Natural killer cell treated with Interleukin-12 subunit alpha and Interleukin-12 subunit beta and Interleukin-15 and Interleukin-18, amount 100 ng/mL, for 72 hours (primary cell): Measurements from ENCODE around the gene PTPN11. TPM values are rescaled to one million over a fixed set of nuclear protein-coding genes. Genes with fewer than 3 reads are reported as not detected.
A peak's percentile ranks its signal among the peaks of the same experiment; 100 is the strongest.

Experiments used
- ATAC-seq, 2 donors: fragments of 150-1000 bp; cut with Tn5 transposase in 1 of 2; sonication (Bioruptor Pico), chemical (Tn5 transposase) in 1 of 2; 2 replicates each; pipeline ENCODE4 v1.10.0; 2021
- DNase-seq: peaks from one replicate; pipeline ENCODE4 v3.0.0; 2022; ENCODE audit warnings: low spot score
- H3K27ac Mint-ChIP-seq, 2 donors: 1 replicate in 1 of 2; 2 replicates in 1 of 2; pipeline ENCODE4 v1.8.0; 2022; ENCODE audit warnings: mixed read lengths in 2 of 2, mild to moderate bottlenecking in 1 of 2, moderate library complexity in 1 of 2
- H3K27me3 Mint-ChIP-seq, 2 donors: 1 replicate in 1 of 2; 2 replicates in 1 of 2; pipeline ENCODE4 v1.8.0; 2022; ENCODE audit warnings: mixed read lengths in 2 of 2
- H3K36me3 Mint-ChIP-seq: one replicate; pipeline ENCODE4 v1.8.0; 2022; ENCODE audit warnings: mixed read lengths
- H3K4me1 Mint-ChIP-seq, 2 donors: 1 replicate in 1 of 2; 2 replicates in 1 of 2; pipeline ENCODE4 v1.8.0; 2022; ENCODE audit warnings: low read depth in 2 of 2, mixed read lengths in 2 of 2, mild to moderate bottlenecking in 1 of 2
- H3K4me3 Mint-ChIP-seq: one replicate; pipeline ENCODE4 v1.8.0; 2022; ENCODE audit warnings: mixed read lengths
- H3K9me3 Mint-ChIP-seq: 2 replicates; pipeline ENCODE4 v1.8.0; 2022; ENCODE audit warnings: mixed read lengths
- total RNA-seq, 2 donors: library from RNA; stranded (reverse); gene quantifications; one replicate each; pipeline ENCODE4 v1.2.3, GENCODE V29; 2022

The PTPN11 gene
- total RNA-seq, 2 donors from 2014 or later = 107 to 135 TPM

DNA sequence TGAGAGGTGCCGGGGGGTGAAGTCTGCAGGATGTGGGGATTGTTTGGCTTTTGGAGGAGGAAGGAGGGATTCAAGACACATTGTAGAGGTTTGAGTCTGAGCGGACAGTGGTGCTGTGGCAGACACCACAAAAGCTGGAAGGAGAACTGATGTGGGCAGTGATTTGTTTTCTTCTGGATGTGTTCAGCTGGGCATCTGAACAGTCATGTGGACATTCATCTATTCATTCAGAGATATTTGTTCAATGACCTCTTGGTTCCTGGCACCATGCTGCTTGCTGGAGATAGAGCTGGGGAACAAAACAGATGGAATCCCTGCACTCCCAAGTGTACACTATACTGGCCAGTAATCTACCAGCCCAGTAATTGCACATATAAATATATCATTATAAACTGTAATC is 64.0 kb downstream of the PTPN11 start:
- Mint-ChIP-seq H3K27me3 (no peaks in the 10 kb centered on the region), H3K36me3 (peaks cover 49% of the 10 kb centered on the region), H3K4me1 (peaks cover 8 to 13% of the 10 kb centered on the region in 2 donors), H3K4me3 (no peak overlapping the region), H3K9me3 (no peaks in the 10 kb centered on the region), H3K27ac (no peak overlapping the region)
- ATAC-seq (no peak), DNase-seq (no peak)

- H3K4me3 Mint-ChIP-seq = no peak overlapping the region
- ATAC-seq = peak in 1 of 2 donors; percentile 48
- no peaks in the 10 kb centered on the region for H3K9me3 Mint-ChIP-seq
- no peak for DNase-seq
- no peak overlapping the region for H3K27ac Mint-ChIP-seq
- H3K36me3 Mint-ChIP-seq = peaks cover 49% of the 10 kb centered on the region
- H3K27me3 Mint-ChIP-seq = no peaks in the 10 kb centered on the region
- H3K4me1 Mint-ChIP-seq = peaks cover 8 to 11% of the 10 kb centered on the region in 2 donors
These were observed 67.6 kb downstream of the PTPN11 start for GRCh38 chr12:112486361-112486760.

GRCh38 chr12:112488257-112488876 is 69.6 kb downstream of the PTPN11 start:
- ATAC-seq = no peak
- no peak for DNase-seq
- Mint-ChIP-seq H3K27me3 (no peaks in the 10 kb centered on the region), H3K4me3 (no peak overlapping the region), H3K27ac (no peak overlapping the region), H3K36me3 (peaks cover 43% of the 10 kb centered on the region), H3K4me1 (peaks cover 8 to 9% of the 10 kb centered on the region in 2 donors), H3K9me3 (no peaks in the 10 kb centered on the region)

DNA sequence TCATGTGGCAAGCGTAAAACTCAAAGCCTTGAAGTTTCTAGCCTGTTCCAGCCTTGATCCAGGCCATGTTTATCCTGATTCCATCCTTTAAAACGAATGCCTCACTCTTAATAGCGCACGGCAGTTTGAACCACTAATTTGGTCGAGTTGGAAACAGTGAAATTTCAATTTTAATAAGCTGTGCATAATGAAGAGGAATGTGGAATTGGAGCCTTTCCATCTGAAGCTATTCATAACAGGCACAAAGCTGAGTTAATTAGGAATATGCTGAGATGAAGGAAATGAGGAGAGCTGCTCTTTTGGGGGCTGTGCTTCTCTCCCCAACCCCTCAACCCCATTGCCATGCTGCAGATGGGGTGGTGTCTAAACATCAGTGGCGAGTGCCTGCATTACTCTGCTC is 70.7 kb downstream of the PTPN11 start:
- no peaks in the 10 kb centered on the region for H3K27me3 Mint-ChIP-seq
- no peaks in the 10 kb centered on the region for H3K9me3 Mint-ChIP-seq
- no peak overlapping the region for H3K27ac Mint-ChIP-seq
- ATAC-seq = no peak
- peaks cover 41% of the 10 kb centered on the region for H3K36me3 Mint-ChIP-seq
- H3K4me1 Mint-ChIP-seq = peaks cover 0 to 2% of the 10 kb centered on the region in 2 donors
- DNase-seq = no peak
- no peak overlapping the region for H3K4me3 Mint-ChIP-seq

GRCh38 chr12:112496496-112496895 is 77.7 kb downstream of the PTPN11 start:
- Mint-ChIP-seq H3K4me3 (peak overlapping the region; percentile 29), H3K4me1 (peaks cover 13 to 18% of the 10 kb centered on the region in 2 donors), H3K9me3 (no peaks in the 10 kb centered on the region), H3K27ac (peak overlapping the region; percentile 20 to 48), H3K27me3 (no peaks in the 10 kb centered on the region), H3K36me3 (peaks cover 34% of the 10 kb centered on the region)
- DNase-seq = no peak
- ATAC-seq = peak; percentile 65 to 95

DNA sequence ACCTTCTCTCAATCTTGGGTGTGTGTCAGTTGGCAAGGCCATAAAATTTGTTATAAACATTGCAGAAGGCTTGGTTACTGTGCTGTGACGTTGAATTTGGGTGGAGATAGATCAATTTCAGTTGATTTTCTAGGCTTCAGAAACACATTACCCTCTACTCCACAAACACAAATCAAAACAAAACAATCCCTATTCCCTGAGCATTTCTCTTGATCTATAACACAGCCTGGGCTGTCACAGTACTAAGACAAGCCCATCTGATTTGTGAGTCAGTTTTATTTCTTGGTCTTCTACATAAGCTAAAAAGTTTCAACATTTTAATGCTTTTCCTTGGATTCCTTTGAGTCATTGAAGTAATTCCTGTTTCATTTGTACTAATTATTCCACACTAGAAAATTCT is 79.8 kb downstream of the PTPN11 start:
- Mint-ChIP-seq H3K4me3 (no peak overlapping the region), H3K27ac (no peak overlapping the region), H3K9me3 (no peaks in the 10 kb centered on the region), H3K4me1 (peaks cover 13 to 18% of the 10 kb centered on the region in 2 donors), H3K27me3 (no peaks in the 10 kb centered on the region), H3K36me3 (peaks cover 27% of the 10 kb centered on the region)
- no peak for DNase-seq
- ATAC-seq = no peak

DNA sequence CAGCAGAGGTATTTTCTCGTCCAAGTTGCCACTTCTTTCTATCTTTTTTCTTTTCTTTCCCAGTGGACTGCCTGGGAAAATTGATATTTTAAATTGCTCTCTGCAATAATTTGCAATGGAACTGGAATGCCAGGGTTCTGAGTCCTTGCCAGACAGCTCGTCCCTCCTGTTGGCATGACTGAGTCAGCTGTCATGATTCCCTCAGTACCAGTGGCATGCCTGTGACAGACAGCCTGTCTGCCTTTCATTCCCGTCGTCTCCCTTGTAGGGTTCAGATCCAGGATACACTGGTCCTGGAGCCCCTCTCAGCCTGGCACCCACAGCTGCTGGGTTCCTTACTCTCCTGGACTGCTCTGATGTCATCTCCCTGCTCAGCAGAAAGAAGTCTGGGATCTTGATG is 84.8 kb downstream of the PTPN11 start:
- Mint-ChIP-seq H3K27me3 (no peaks in the 10 kb centered on the region), H3K4me3 (no peak overlapping the region), H3K36me3 (peaks cover 20% of the 10 kb centered on the region), H3K27ac (no peak overlapping the region), H3K4me1 (no peaks in the 10 kb centered on the region), H3K9me3 (no peaks in the 10 kb centered on the region)
- DNase-seq (no peak), ATAC-seq (no peak)

GRCh38 chr12:112506513-112507166 is 87.9 kb downstream of the PTPN11 start:
- DNase-seq (no peak), ATAC-seq (no peak)
- no peak overlapping the region for H3K27ac Mint-ChIP-seq
- no peaks in the 10 kb centered on the region for H3K27me3 Mint-ChIP-seq
- no peaks in the 10 kb centered on the region for H3K4me1 Mint-ChIP-seq
- H3K36me3 Mint-ChIP-seq = peaks cover 20% of the 10 kb centered on the region
- no peaks in the 10 kb centered on the region for H3K9me3 Mint-ChIP-seq
- no peak overlapping the region for H3K4me3 Mint-ChIP-seq

DNA sequence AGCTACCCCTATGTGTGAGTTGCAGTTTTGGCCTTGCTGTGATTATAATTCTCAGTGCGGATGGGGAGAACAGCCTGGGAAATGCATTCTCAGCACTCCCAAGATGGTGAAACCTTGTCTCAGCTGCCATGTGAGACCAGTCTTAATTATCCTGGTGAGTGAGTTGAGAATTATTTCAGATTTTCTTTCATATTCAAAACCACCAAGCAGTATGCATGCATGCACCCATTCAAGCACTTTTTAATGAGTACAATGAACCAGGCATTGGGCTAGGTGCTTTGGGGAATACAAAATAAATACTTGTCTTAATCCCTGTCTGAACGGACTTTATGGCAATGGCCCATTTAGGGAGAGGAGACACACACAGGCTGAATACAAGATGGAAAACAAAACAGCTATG is 94.7 kb downstream of the PTPN11 start:
- Mint-ChIP-seq H3K4me3 (no peak overlapping the region), H3K4me1 (no peaks in the 10 kb centered on the region), H3K9me3 (no peaks in the 10 kb centered on the region), H3K36me3 (no peaks in the 10 kb centered on the region), H3K27ac (no peak overlapping the region), H3K27me3 (no peaks in the 10 kb centered on the region)
- no peak for DNase-seq
- no peak for ATAC-seq

- Mint-ChIP-seq H3K36me3 (no peaks in the 10 kb centered on the region), H3K4me3 (no peak overlapping the region), H3K9me3 (no peaks in the 10 kb centered on the region), H3K27me3 (no peaks in the 10 kb centered on the region), H3K27ac (no peak overlapping the region), H3K4me1 (no peaks in the 10 kb centered on the region)
- ATAC-seq (no peak), DNase-seq (no peak)
These were observed 95.7 kb downstream of the PTPN11 start for GRCh38 chr12:112514456-112514855.

DNA sequence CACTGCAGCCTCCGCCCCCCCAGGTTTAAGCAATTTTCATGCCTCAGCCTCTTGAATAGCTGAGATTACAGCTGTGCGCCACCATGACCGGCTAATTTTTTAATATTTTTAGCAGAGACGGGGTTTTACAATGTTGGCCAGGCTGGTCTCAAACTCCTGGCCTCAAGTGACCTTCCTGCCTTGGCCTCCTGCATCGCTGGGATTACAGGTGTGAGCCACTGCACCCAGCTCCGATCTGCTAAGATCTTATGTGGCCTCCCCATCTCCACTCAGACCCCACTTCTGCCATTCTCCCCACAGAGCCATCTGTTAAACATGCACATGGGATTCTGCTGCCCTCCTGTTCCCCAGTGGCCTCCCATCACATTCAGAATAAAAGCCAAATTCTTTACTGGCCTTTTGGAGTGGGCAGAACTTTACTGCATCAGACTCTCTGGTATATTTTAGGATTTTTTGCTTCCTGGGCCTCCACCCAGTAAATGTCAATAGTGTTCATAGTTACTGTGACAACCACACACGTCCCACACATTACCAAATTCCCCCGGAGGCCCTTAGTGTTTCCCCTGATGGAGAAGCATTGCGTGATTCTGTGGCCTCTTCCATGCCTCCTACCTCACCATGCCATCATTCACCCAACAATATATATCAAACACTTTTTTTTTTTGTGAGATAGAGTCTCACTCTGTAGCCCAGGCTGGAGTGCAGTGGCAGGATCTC is 96.3 kb downstream of the PTPN11 start:
- H3K27ac Mint-ChIP-seq = no peak overlapping the region
- DNase-seq (no peak), ATAC-seq (no peak)
- H3K4me1 Mint-ChIP-seq = no peaks in the 10 kb centered on the region
- no peaks in the 10 kb centered on the region for H3K27me3 Mint-ChIP-seq
- no peaks in the 10 kb centered on the region for H3K36me3 Mint-ChIP-seq
- no peak overlapping the region for H3K4me3 Mint-ChIP-seq
- no peaks in the 10 kb centered on the region for H3K9me3 Mint-ChIP-seq

DNA sequence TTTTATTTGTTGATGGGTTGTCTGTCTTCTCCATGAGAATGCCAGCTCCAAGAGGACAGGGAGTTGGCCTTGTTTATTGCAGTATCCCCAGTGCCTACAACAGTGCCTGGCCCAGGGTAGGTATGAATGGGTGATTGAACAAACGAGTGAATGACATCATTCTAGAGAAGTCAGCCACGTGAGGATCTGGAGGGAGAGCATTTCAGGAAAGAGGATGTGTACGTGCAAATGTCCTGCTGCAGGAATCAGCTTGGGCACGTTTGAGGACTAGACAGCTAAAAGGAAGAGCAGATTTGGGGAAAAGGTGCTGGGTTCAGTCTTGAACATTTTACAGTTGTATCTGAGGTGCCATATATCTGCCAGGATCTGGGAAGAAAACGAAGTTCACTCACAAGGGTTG is 97.1 kb downstream of the PTPN11 start:
- H3K4me3 Mint-ChIP-seq = no peak overlapping the region
- no peak for ATAC-seq
- DNase-seq = no peak
- H3K27me3 Mint-ChIP-seq = peaks cover 0 to 7% of the 10 kb centered on the region in 2 donors
- H3K27ac Mint-ChIP-seq = no peak overlapping the region
- H3K4me1 Mint-ChIP-seq = no peaks in the 10 kb centered on the region
- H3K9me3 Mint-ChIP-seq = no peaks in the 10 kb centered on the region
- no peaks in the 10 kb centered on the region for H3K36me3 Mint-ChIP-seq

- ATAC-seq (no peak), DNase-seq (no peak)
- Mint-ChIP-seq H3K9me3 (no peaks in the 10 kb centered on the region), H3K4me3 (no peak overlapping the region), H3K27me3 (peaks cover 0 to 7% of the 10 kb centered on the region in 2 donors), H3K27ac (no peak overlapping the region), H3K36me3 (no peaks in the 10 kb centered on the region), H3K4me1 (no peaks in the 10 kb centered on the region)
These were observed 99.1 kb downstream of the PTPN11 start for GRCh38 chr12:112517730-112518364.

- DNase-seq (no peak), ATAC-seq (no peak)
- no peaks in the 10 kb centered on the region for H3K36me3 Mint-ChIP-seq
- no peaks in the 10 kb centered on the region for H3K9me3 Mint-ChIP-seq
- no peak overlapping the region for H3K4me3 Mint-ChIP-seq
- H3K4me1 Mint-ChIP-seq = no peaks in the 10 kb centered on the region
- H3K27ac Mint-ChIP-seq = no peak overlapping the region
- H3K27me3 Mint-ChIP-seq = peaks cover 0 to 7% of the 10 kb centered on the region in 2 donors
These were observed 99.6 kb downstream of the PTPN11 start for GRCh38 chr12:112518365-112518735.
